Central memory CD8-positive, alpha-beta T cell (primary cell): ENCODE measurements around the gene ATXN1.
A peak's percentile ranks its signal among the peaks of the same experiment; 100 is the strongest.
"Not testable (repeated sequence)": the region's sequence is repeated elsewhere in the genome, so short reads cannot be mapped to it uniquely, and the experiment has no call there.

Experiments used
- ATAC-seq: fragments of 150-1000 bp; cut with Tn5 transposase; replicated peaks from 2 replicates; pipeline ENCODE4 v1.10.0; 2022; ENCODE audit warnings: mild to moderate bottlenecking, moderate FRiP score, moderate number of reproducible peaks; ENCODE audit not compliant: poor library complexity, severe bottlenecking; ENCODE audit errors: extremely low read depth
- DNase-seq, 2 donors: peaks; one replicate each; pipeline ENCODE4 v3.0.0; 2021; ENCODE audit warnings: low spot score in 2 of 2
- H3K27ac Mint-ChIP-seq: one replicate; pipeline ENCODE4 v1.8.0; 2022; ENCODE audit warnings: low read depth, mild to moderate bottlenecking, moderate library complexity, mixed read lengths
- H3K27me3 Mint-ChIP-seq: one replicate; pipeline ENCODE4 v1.8.0; 2022; ENCODE audit warnings: mixed read lengths
- H3K36me3 Mint-ChIP-seq: one replicate; pipeline ENCODE4 v1.8.0; 2022; ENCODE audit warnings: mild to moderate bottlenecking, moderate library complexity, mixed read lengths; ENCODE audit not compliant: insufficient read depth
- H3K4me1 Mint-ChIP-seq: one replicate; pipeline ENCODE4 v1.8.0; 2022; ENCODE audit warnings: mixed read lengths
- H3K4me3 Mint-ChIP-seq: one replicate; pipeline ENCODE4 v1.8.0; 2022; ENCODE audit warnings: mild to moderate bottlenecking, moderate library complexity, mixed read lengths
- H3K9me3 Mint-ChIP-seq: one replicate; pipeline ENCODE4 v1.8.0; 2022; ENCODE audit warnings: mixed read lengths

Gene ATXN1

DNA sequence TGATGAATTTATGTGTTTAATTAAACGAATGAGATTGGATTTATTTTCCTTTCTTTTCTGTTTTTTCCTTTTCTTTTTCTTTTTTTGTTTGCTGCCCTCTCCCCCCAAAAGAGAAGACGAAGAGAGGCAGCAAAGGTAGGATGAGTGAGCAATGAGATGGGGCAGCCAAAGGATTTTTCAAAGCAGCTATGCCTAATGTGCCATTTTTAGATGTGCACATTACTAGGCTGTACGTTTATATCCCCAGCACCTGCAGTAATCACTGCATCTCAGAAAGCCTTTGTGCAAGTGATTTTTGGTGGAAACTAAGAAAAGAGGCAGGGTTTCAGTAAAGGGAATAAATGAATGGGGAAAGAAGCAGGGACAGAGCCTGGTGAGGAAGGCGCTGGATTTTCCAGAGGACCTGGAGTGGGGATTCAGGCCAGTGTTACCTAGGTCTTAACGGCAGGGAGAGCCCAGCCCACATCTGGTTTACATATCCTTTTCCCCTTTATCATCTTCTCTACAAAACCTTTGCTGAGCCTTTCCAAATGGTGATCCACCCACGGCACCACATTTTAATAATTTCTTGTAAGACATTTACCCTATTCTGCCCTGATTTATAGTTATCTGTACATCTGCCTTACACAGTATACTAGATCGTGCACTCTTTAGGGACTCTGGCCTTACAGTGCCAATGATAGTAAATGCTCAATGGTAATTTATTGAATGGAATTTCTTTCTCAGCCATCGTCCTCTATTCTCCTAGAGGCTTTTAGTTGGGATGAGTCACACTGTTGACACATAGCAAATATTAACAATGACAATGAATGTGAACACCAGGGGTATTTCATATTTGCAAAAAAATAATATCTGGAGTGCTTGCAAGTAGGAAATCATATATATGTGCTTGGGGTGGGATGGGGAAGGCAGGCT lies 38.3 kb upstream of the ATXN1 start:
- ATAC-seq: no peak

DNA sequence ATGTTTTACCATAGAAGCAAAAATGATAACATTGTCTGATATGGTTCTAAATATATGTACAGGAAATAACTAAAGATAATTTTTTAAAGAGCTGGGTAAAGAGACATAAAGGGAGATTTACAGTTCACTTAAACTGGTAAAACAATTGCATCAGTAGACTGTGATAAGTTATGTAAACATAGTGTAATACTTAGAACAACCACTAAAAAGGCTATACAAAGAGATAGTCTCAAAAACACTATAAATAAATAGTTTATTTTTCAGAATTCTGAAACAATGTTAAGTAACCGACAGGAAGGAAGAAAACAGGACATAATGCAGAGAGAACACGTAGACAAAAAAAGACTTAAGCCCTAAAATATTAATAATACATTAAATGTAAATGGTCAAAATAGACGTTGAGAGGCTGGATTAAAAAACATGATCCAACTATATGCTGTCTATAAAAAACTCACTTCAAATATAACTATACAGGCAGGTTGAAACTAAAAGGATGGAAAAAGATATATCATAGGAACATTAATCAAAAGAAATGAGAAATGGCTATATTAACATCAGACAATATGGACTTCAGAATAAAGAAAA lies 32.7 kb upstream of the ATXN1 start:
- Mint-ChIP-seq H3K9me3 (no peaks in the 10 kb centered on the region), H3K36me3 (peaks cover 1% of the 10 kb centered on the region), H3K27ac (no peak overlapping the region), H3K27me3 (no peaks in the 10 kb centered on the region), H3K4me3 (no peak overlapping the region), H3K4me1 (no peaks in the 10 kb centered on the region)
- no peak for ATAC-seq
- no peak for DNase-seq

More for the DNA sequence above, 38.3 kb upstream of the ATXN1 start:
- Mint-ChIP-seq H3K27me3 (no peaks in the 10 kb centered on the region), H3K27ac (no peak overlapping the region), H3K4me3 (no peak overlapping the region), H3K4me1 (no peaks in the 10 kb centered on the region), H3K36me3 (no peaks in the 10 kb centered on the region), H3K9me3 (no peaks in the 10 kb centered on the region)
- DNase-seq: no peak

GRCh38 chr6:16789329-16790038 lies 28.2 kb upstream of the ATXN1 start:
- ATAC-seq (no peak), DNase-seq (no peak)
- Mint-ChIP-seq H3K36me3 (peaks cover 1% of the 10 kb centered on the region), H3K4me1 (peaks cover 14% of the 10 kb centered on the region), H3K27me3 (no peaks in the 10 kb centered on the region), H3K9me3 (peaks cover 10% of the 10 kb centered on the region), H3K4me3 (no peak overlapping the region), H3K27ac (no peak overlapping the region)

- ATAC-seq: peak; percentile 49
- Mint-ChIP-seq H3K27me3 (no peaks in the 10 kb centered on the region), H3K9me3 (peaks cover 10% of the 10 kb centered on the region), H3K4me3 (no peak overlapping the region), H3K27ac (peak overlapping the region; percentile 1), H3K4me1 (peaks cover 14% of the 10 kb centered on the region), H3K36me3 (peaks cover 1% of the 10 kb centered on the region)
- no peak for DNase-seq
Measured at GRCh38 chr6:16787128-16787682, 25.9 kb upstream of the ATXN1 start.

DNA sequence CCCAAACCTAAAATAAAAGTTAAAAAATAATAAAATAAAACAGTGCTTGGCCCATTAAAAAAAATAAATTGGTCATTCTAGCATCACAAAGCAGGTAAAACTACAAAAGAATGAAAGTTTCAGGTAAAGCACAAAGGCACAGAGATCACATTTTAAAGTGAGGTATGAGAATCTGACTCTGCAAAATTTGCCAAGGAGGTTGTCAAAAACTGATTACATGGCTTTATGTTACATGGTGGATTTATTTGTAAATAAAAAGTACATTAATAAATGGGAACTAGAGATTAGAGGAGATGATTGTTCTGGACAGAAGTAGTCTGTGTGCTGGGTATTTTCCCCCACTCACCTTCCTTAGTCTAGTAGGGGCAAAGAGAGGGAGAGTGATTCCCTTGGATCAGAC lies 24.2 kb upstream of the ATXN1 start:
- Mint-ChIP-seq H3K36me3 (no peaks in the 10 kb centered on the region), H3K27ac (no peak overlapping the region), H3K27me3 (no peaks in the 10 kb centered on the region), H3K9me3 (peaks cover 10% of the 10 kb centered on the region), H3K4me3 (no peak overlapping the region), H3K4me1 (peaks cover 14% of the 10 kb centered on the region)
- no peak for ATAC-seq
- DNase-seq: no peak

GRCh38 chr6:16784957-16785356 lies 23.7 kb upstream of the ATXN1 start:
- H3K4me3 Mint-ChIP-seq, H3K27ac Mint-ChIP-seq, DNase-seq, ATAC-seq, H3K36me3 Mint-ChIP-seq, H3K27me3 Mint-ChIP-seq: not testable (repeated sequence)
- Mint-ChIP-seq H3K9me3 (peaks cover 10% of the 10 kb centered on the region), H3K4me1 (peaks cover 14% of the 10 kb centered on the region)

GRCh38 chr6:16783952-16784565 lies 22.8 kb upstream of the ATXN1 start:
- no peak for ATAC-seq
- peaks cover 10% of the 10 kb centered on the region for H3K9me3 Mint-ChIP-seq
- H3K36me3 Mint-ChIP-seq: no peaks in the 10 kb centered on the region
- no peak overlapping the region for H3K4me3 Mint-ChIP-seq
- DNase-seq: no peak
- no peak overlapping the region for H3K27ac Mint-ChIP-seq
- no peaks in the 10 kb centered on the region for H3K27me3 Mint-ChIP-seq
- peaks cover 14% of the 10 kb centered on the region for H3K4me1 Mint-ChIP-seq

- ATAC-seq (no peak), DNase-seq (no peak)
- Mint-ChIP-seq H3K4me3 (no peak overlapping the region), H3K4me1 (peaks cover 14% of the 10 kb centered on the region), H3K27ac (no peak overlapping the region), H3K36me3 (no peaks in the 10 kb centered on the region), H3K9me3 (peaks cover 10% of the 10 kb centered on the region), H3K27me3 (no peaks in the 10 kb centered on the region)
Measured at GRCh38 chr6:16783509-16783908, 22.2 kb upstream of the ATXN1 start.

GRCh38 chr6:16782278-16782677 lies 21.0 kb upstream of the ATXN1 start:
- Mint-ChIP-seq H3K9me3 (peaks cover 1% of the 10 kb centered on the region), H3K4me1 (peaks cover 7% of the 10 kb centered on the region), H3K36me3 (no peaks in the 10 kb centered on the region), H3K27ac (no peak overlapping the region), H3K4me3 (no peak overlapping the region), H3K27me3 (no peaks in the 10 kb centered on the region)
- DNase-seq (no peak), ATAC-seq (no peak)

GRCh38 chr6:16781348-16782169 lies 20.3 kb upstream of the ATXN1 start:
- H3K9me3 Mint-ChIP-seq: no peaks in the 10 kb centered on the region
- H3K27ac Mint-ChIP-seq: no peak overlapping the region
- DNase-seq (no peak), ATAC-seq (no peak)
- no peaks in the 10 kb centered on the region for H3K27me3 Mint-ChIP-seq
- no peak overlapping the region for H3K4me3 Mint-ChIP-seq
- peaks cover under 1% of the 10 kb centered on the region for H3K4me1 Mint-ChIP-seq
- H3K36me3 Mint-ChIP-seq: no peaks in the 10 kb centered on the region

- H3K27me3 Mint-ChIP-seq: no peaks in the 10 kb centered on the region
- no peak overlapping the region for H3K4me3 Mint-ChIP-seq
- H3K9me3 Mint-ChIP-seq: no peaks in the 10 kb centered on the region
- H3K36me3 Mint-ChIP-seq: no peaks in the 10 kb centered on the region
- no peaks in the 10 kb centered on the region for H3K4me1 Mint-ChIP-seq
- DNase-seq (no peak), ATAC-seq (no peak)
- H3K27ac Mint-ChIP-seq: no peak overlapping the region
Measured at GRCh38 chr6:16778521-16778920, 17.3 kb upstream of the ATXN1 start.
